ENCODE data around the gene ARHGAP4.

DNA sequence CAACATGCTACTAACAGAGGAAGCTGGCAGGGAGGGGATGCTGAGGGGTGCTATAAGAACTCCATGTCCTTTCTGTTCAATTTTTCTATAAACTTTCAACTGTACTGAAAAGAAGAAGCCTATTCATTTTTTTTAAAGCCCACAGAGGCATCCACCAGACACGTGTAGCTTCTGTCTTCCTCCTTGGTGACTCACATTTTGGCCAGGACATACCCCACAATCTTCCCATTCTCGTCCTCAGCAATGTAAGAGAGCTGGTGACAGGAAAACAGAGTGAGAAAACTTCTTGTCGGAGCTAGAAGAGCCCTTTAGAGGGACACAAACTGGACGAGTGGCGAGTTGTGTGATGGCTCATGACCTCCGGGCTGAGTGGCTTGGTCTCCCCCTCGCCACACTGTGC is 7.7 kb upstream of the ARHGAP4 start:
- TF ChIP-seq POLR2A (IDR thresholded peaks at IDR 0.05) (no peak), POLR2AphosphoS5 (IDR thresholded peaks at IDR 0.05) (no peak)
- TF ChIP-seq, protein P1, sequence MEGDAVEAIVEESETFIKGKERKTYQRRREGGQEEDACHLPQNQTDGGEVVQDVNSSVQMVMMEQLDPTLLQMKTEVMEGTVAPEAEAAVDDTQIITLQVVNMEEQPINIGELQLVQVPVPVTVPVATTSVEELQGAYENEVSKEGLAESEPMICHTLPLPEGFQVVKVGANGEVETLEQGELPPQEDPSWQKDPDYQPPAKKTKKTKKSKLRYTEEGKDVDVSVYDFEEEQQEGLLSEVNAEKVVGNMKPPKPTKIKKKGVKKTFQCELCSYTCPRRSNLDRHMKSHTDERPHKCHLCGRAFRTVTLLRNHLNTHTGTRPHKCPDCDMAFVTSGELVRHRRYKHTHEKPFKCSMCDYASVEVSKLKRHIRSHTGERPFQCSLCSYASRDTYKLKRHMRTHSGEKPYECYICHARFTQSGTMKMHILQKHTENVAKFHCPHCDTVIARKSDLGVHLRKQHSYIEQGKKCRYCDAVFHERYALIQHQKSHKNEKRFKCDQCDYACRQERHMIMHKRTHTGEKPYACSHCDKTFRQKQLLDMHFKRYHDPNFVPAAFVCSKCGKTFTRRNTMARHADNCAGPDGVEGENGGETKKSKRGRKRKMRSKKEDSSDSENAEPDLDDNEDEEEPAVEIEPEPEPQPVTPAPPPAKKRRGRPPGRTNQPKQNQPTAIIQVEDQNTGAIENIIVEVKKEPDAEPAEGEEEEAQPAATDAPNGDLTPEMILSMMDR (IDR thresholded peaks at IDR 0.05): no peak
